ENCODE results near the gene AZU1.
"Not testable (repeated sequence)": the region's sequence is repeated elsewhere in the genome, so short reads cannot be mapped to it uniquely, and the experiment has no call there.

AZU1 gene

GRCh38 chr19:875265-875879, 47.7 kb downstream of the AZU1 start:
- DNase-seq, result no peak

DNA sequence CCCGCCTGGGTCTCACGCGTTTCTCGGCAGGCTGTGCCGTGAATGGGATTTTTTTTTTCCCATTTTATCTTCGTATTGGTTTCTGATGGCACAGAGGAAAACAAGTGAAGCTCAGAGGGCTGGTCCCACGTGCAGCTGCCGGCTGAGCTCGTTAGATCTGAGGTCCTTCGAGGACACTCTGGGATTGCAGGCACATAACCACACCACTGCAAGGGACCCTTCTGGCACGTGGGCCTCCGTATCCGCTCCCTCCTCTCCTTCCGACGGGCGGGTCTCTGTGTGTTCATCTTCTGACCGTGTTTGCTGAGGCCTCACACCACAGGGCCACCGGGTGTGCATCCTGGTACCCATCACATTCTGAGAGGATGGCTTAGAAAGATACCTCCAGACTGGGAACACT, 48.5 kb downstream of the AZU1 start:
- DNase-seq, result no peak

DNA sequence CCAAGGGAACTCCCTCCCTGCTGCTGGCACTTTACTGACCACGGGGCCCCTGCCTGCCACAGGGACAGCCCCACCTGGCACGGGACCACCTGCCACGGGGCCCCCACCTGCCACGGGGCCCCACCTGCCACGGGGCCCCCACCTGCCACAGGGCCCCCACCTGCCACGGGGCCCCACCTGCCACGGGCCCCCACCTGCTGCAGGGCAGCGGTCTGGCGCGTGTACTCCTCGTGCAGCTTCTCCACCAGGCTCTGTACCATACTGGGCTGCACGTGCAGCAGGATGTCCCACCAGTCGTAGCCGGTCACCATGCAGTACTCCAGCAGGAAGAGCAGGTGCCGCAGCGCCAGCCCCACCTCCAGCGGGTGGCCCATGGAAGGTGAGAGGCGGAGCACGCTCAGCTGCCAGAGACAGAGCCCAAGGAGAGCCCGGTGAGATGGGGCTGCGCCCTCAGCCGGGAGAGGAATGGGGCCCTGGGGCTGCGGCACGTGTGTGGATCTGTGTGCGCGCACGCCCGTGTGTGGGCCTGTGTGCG, 49.2 kb downstream of the AZU1 start:
- DNase-seq, result no peak

GRCh38 chr19:877992-878660, 50.5 kb downstream of the AZU1 start:
- DNase-seq, result not testable (repeated sequence)

- DNase-seq, result not testable (repeated sequence)
These were observed 51.3 kb downstream of the AZU1 start for GRCh38 chr19:878751-879561.

GRCh38 chr19:879711-880438, 52.2 kb downstream of the AZU1 start:
- DNase-seq, result no peak

All from NCI-H187 treated with DMSO at 0.1 percent for 48 hours (cell line).